Measurements from ENCODE around the gene RPS6KA2. TPM values are rescaled to one million over a fixed set of nuclear protein-coding genes. Genes with fewer than 3 reads are reported as not detected.

RPS6KA2 gene
- total RNA-seq, 2 donors from 2014 or later: 59.5 to 75.4 TPM

DNA sequence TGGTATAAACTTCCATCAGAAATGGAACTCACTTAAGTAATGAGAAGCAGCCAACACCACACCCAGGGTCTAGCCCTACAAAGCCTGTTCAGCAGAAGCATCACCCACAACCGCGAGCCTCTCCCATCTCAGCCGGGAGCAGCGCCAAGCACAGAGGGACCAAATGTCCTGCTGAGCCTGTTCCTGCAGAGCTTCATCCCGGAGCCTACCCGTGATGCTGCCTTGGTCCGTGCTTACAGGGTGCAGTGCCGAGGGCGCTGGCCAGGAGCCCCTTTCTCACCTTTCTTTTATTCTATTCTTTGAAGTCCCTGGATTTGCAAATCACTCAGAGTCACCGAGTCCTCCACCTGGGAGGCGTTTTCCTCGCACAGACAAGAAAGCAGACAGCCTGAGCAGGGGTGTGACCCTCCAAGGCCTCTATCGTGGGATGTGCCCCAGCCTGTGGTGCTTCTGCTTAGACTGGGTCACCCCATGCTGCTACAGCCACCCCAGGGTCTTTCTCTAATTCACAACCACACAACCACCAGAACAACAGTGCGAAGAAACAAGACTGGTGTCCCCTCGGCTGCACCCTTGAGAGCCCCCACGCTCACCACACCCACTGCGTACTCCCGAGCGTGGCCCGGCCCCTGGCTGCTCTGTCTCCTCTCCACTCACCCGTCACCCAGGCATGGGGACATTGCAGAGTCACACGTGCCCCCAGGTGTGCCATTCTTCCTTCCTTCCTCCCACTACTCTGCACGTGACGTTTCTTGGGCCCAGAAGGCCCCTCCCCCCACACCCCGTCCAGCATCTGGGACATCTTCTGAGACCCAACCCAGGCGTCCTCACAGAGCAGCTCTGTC lies 152.1 kb downstream of the RPS6KA2 start:
- no peak overlapping the region for H3K27ac ChIP-seq
- H3K36me3 ChIP-seq: no peaks in the 10 kb centered on the region
- DNase-seq (ENCODE audit: low spot score) (no peak), ATAC-seq (ENCODE audit: insufficient number of reproducible peaks, low FRiP score, low read depth) (no peak)
- no peaks in the 10 kb centered on the region for H3K27me3 ChIP-seq (replicated peaks; ENCODE audit: insufficient read depth)
- TF ChIP-seq, protein P1, sequence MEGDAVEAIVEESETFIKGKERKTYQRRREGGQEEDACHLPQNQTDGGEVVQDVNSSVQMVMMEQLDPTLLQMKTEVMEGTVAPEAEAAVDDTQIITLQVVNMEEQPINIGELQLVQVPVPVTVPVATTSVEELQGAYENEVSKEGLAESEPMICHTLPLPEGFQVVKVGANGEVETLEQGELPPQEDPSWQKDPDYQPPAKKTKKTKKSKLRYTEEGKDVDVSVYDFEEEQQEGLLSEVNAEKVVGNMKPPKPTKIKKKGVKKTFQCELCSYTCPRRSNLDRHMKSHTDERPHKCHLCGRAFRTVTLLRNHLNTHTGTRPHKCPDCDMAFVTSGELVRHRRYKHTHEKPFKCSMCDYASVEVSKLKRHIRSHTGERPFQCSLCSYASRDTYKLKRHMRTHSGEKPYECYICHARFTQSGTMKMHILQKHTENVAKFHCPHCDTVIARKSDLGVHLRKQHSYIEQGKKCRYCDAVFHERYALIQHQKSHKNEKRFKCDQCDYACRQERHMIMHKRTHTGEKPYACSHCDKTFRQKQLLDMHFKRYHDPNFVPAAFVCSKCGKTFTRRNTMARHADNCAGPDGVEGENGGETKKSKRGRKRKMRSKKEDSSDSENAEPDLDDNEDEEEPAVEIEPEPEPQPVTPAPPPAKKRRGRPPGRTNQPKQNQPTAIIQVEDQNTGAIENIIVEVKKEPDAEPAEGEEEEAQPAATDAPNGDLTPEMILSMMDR (IDR thresholded peaks at IDR 0.05): no peak
- H3K9me3 ChIP-seq: no peaks in the 10 kb centered on the region
- no peak overlapping the region for H3K4me3 ChIP-seq
- no peaks in the 10 kb centered on the region for H3K4me1 ChIP-seq (ENCODE audit: control insufficient read depth in 1 of 2, low read depth in 2 of 2)

DNA sequence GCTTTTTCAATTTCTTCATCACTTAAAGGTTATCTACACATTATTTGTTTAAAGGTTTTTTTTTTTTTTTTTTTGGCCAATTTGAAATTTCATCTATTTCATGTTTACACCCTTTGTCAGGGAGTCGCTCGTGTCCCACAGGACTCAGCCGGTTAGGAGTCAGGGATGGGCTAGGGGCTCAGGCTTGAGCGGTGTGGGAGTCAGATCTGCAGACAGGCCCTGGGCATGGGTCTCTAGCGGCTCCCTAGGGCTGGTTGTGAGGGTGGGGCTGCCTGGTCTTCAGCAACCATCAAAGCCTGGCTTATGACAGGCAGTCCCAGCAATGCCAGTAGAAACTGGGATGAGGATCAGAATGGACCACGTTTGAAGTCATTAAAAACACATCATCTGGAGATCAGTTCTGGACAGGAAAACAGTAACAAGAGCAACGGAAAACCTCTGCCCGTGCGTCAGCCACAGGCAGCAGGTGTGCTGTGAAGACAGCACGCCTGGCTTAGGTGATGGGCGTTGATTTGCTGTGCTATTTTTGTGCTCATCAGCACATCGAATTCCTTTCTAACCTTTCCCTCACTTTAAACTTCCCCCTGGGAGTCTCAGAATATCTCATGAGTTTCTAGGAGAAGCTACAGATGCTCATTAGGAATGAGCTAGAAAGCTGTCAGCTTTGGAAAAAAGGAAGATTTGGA lies 153.0 kb downstream of the RPS6KA2 start:
- Histone ChIP-seq H3K27ac (no peak overlapping the region), H3K9me3 (no peaks in the 10 kb centered on the region), H3K4me1 (ENCODE audit: control insufficient read depth in 1 of 2, low read depth in 2 of 2) (no peaks in the 10 kb centered on the region), H3K27me3 (replicated peaks; ENCODE audit: insufficient read depth) (no peaks in the 10 kb centered on the region), H3K36me3 (no peaks in the 10 kb centered on the region), H3K4me3 (no peak overlapping the region)
- DNase-seq (ENCODE audit: low spot score) (no peak), ATAC-seq (ENCODE audit: insufficient number of reproducible peaks, low FRiP score, low read depth) (no peak)
- TF ChIP-seq, protein P1 (IDR thresholded peaks at IDR 0.05): no peak

DNA sequence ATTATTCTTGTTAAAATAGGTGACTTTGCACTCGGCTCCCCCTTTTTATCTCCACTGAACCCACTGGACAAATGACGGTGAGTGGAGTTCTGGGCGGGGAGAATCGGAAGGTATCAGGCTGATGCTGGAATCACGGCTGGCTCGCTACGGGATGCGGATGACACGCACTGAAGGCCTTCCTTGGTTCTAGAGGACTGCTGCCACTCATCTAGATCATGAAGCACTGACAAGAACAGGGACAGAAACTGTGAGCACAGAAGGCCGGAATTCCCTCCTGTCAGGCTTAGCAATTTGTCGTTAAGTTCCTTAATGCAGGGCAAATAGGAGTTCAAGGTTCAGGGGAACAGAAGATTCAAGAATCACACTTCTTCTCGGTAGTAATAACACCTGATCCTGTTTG lies 154.4 kb downstream of the RPS6KA2 start:
- TF ChIP-seq, protein P1 (IDR thresholded peaks at IDR 0.05): no peak
- H3K36me3 ChIP-seq: no peaks in the 10 kb centered on the region
- H3K4me1 ChIP-seq (ENCODE audit: control insufficient read depth in 1 of 2, low read depth in 2 of 2): no peaks in the 10 kb centered on the region
- H3K9me3 ChIP-seq: no peaks in the 10 kb centered on the region
- H3K27ac ChIP-seq: no peak overlapping the region
- no peak overlapping the region for H3K4me3 ChIP-seq
- DNase-seq (ENCODE audit: low spot score) (no peak), ATAC-seq (ENCODE audit: insufficient number of reproducible peaks, low FRiP score, low read depth) (no peak)
- no peaks in the 10 kb centered on the region for H3K27me3 ChIP-seq (replicated peaks; ENCODE audit: insufficient read depth)

DNA sequence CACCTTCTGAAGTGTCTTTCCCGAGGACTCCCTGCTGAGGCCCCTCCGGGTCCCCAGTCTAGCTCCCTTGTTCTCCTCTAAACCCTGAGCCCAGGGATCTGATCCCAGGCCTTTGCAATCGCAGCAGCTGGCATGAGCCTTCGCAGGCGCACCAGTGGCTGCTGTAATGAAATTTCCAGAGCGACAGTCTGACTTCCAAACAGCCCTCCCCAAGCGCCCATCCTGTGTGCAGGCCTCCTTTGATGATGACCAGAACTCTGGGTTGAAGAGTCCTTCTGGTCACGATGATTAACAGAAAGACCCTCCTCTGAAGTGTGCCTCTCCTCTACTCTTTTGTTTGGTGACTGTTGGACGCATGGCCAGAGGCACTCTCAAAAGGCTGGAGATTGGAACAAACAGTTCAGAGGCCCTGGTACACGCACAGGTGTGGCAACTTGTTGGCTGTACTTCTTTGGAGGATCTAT lies 155.2 kb downstream of the RPS6KA2 start:
- no peaks in the 10 kb centered on the region for H3K36me3 ChIP-seq

More for the DNA sequence above, 155.2 kb downstream of the RPS6KA2 start:
- no peak overlapping the region for H3K4me3 ChIP-seq
- DNase-seq (ENCODE audit: low spot score): no peak
- TF ChIP-seq, protein P1 (IDR thresholded peaks at IDR 0.05): no peak
- no peaks in the 10 kb centered on the region for H3K27me3 ChIP-seq (replicated peaks; ENCODE audit: insufficient read depth)
- ATAC-seq (ENCODE audit: insufficient number of reproducible peaks, low FRiP score, low read depth): no peak
- no peaks in the 10 kb centered on the region for H3K9me3 ChIP-seq
- H3K27ac ChIP-seq: no peak overlapping the region
- H3K4me1 ChIP-seq (ENCODE audit: control insufficient read depth in 1 of 2, low read depth in 2 of 2): no peaks in the 10 kb centered on the region
